SU-DHL-6 (cell line): ENCODE data around the gene TBC1D32.
"Not testable (repeated sequence)": the region's sequence is repeated elsewhere in the genome, so short reads cannot be mapped to it uniquely, and the experiment has no call there.

ENCODE experiments used
- EZH2phosphoT487 ChIP-seq: fragments of 200-600 bp; sonication (generic), shearing (Covaris generic); conservative IDR thresholded peaks from 2 replicates; pipeline ENCODE4 v1.6.1; 2018; ENCODE audit warnings: mild to moderate bottlenecking, antibody characterized with exemption, low read length, moderate library complexity, mixed read lengths
- TF ChIP-seq, protein P1 (sequence below): fragments of 200-600 bp; sonication (generic); IDR thresholded peaks from one replicate; pipeline ENCODE4 v1.5.1; 2017; ENCODE audit warnings: antibody characterized with exemption, mild to moderate bottlenecking, low read length, moderate library complexity; ENCODE audit not compliant: insufficient read depth, poor library complexity, severe bottlenecking

DNA sequence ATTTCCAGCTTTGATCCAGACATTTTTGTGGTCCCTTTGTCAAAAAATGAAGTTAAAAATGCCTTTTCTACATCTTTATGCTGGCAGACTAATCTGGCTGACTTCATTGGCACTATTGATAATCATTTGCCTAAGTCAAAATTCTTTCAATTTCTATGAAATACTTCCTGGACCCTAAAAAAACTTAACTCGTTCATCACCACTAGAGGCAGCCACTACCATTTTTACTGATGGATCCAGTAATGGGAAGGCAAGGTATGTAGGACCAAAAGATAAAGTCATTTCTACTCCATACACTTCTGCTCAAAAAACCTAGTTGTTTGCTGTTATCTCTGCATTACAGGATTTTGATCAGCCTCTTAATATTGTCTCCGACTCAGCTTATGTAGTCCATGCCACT, 289.4 kb downstream of the TBC1D32 start:
- TF ChIP-seq, protein P1, sequence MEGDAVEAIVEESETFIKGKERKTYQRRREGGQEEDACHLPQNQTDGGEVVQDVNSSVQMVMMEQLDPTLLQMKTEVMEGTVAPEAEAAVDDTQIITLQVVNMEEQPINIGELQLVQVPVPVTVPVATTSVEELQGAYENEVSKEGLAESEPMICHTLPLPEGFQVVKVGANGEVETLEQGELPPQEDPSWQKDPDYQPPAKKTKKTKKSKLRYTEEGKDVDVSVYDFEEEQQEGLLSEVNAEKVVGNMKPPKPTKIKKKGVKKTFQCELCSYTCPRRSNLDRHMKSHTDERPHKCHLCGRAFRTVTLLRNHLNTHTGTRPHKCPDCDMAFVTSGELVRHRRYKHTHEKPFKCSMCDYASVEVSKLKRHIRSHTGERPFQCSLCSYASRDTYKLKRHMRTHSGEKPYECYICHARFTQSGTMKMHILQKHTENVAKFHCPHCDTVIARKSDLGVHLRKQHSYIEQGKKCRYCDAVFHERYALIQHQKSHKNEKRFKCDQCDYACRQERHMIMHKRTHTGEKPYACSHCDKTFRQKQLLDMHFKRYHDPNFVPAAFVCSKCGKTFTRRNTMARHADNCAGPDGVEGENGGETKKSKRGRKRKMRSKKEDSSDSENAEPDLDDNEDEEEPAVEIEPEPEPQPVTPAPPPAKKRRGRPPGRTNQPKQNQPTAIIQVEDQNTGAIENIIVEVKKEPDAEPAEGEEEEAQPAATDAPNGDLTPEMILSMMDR, result not testable (repeated sequence)
- TF ChIP-seq EZH2phosphoT487, result not testable (repeated sequence)
